Gastrocnemius medialis (tissue), 4 donors: ENCODE results near the gene AJUBA.

ENCODE experiments used
- CTCF ChIP-seq, 5 experiments: fragments of 450-650 bp in 3 of 5; fragments of 200-600 bp in 2 of 5; sonication (generic) in 2 of 5; IDR thresholded peaks in 4 of 5; conservative IDR thresholded peaks in 1 of 5; 1 replicate in 4 of 5; 2 replicates in 1 of 5; pipeline ENCODE4 v1.5.1; 2016 to 2019; ENCODE audit warnings: antibody characterized with exemption in 5 of 5, mild to moderate bottlenecking in 3 of 5, moderate library complexity in 3 of 5
- POLR2A ChIP-seq, 2 donors: fragments of 450-650 bp; IDR thresholded peaks; one replicate each; pipeline ENCODE4 v1.6.1; 2017; ENCODE audit warnings: antibody characterized with exemption in 2 of 2, mild to moderate bottlenecking in 2 of 2, moderate library complexity in 2 of 2

- peak; percentile 76 to 94 (median 84) for TF ChIP-seq CTCF (IDR thresholded peaks at IDR 0.05 in 4 of 5, conservative IDR thresholded peaks at IDR 0.05 in 1 of 5)
- no peak for TF ChIP-seq POLR2A (IDR thresholded peaks at IDR 0.05)
Observed at GRCh38 chr14:22986508-22987054, 4.2 kb upstream of the AJUBA start.
